KOPT-K1 (cell line): ENCODE measurements around the gene UQCC3.
A peak's percentile ranks its signal among the peaks of the same experiment; 100 is the strongest.
"Not testable (repeated sequence)": the region's sequence is repeated elsewhere in the genome, so short reads cannot be mapped to it uniquely, and the experiment has no call there.

Experiments
- H3K27ac ChIP-seq: fragments of 200-600 bp; sonication (generic); 2 replicates; pipeline ENCODE4 v1.5.1; 2016; ENCODE audit warnings: antibody characterized with exemption, mild to moderate bottlenecking, low read depth, low read length; ENCODE audit not compliant: poor library complexity, severe bottlenecking
- H3K36me3 ChIP-seq: fragments of 200-600 bp; sonication (generic); 2 replicates; pipeline ENCODE4 v1.5.1; 2017; ENCODE audit warnings: antibody characterized with exemption, mild to moderate bottlenecking, low read length, moderate library complexity; ENCODE audit not compliant: insufficient read depth
- H3K9me3 ChIP-seq: fragments of 200-600 bp; sonication (generic); 2 replicates; pipeline ENCODE4 v1.5.1; 2017; ENCODE audit warnings: antibody characterized with exemption, low read length, mild to moderate bottlenecking; ENCODE audit not compliant: insufficient read depth, poor library complexity, severe bottlenecking

The UQCC3 gene

DNA sequence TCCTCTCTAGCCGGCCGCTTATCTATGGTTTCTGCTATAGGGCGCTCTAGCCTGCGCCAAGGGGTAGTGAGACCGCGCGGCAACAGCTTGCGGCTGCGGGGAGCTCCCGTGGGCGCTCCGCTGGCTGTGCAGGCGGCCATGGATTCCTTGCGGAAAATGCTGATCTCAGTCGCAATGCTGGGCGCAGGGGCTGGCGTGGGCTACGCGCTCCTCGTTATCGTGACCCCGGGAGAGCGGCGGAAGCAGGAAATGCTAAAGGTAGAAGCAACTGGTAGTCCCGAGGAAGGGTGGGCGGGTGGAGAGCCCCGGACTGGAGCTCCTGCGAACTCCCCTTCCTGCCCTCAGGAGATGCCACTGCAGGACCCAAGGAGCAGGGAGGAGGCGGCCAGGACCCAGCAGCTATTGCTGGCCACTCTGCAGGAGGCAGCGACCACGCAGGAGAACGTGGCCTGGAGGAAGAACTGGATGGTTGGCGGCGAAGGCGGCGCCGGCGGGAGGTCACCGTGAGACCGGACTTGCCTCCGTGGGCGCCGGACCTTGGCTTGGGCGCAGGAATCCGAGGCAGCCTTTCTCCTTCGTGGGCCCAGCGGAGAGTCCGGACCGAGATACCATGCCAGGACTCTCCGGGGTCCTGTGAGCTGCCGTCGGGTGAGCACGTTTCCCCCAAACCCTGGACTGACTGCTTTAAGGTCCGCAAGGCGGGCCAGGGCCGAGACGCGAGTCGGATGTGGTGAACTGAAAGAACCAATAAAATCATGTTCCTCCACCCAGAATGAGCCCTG lies at the start of gene UQCC3, which contains the start of gene LBHD1:
UQCC3 (plus strand) TSS at position 66 of the 782 bp plus-strand sequence; CDS start at position 139, 73 bp downstream.
LBHD1 (minus strand) TSS at position 660 of the 782 bp plus-strand sequence. CDS start 2,236 bp downstream, outside the sequence.
- Histone ChIP-seq H3K36me3 (peaks cover 58% of the 10 kb centered on the region), H3K27ac (peak within 1 kb of the TSS; percentile 93), H3K9me3 (no peaks in the 10 kb centered on the region)

DNA sequence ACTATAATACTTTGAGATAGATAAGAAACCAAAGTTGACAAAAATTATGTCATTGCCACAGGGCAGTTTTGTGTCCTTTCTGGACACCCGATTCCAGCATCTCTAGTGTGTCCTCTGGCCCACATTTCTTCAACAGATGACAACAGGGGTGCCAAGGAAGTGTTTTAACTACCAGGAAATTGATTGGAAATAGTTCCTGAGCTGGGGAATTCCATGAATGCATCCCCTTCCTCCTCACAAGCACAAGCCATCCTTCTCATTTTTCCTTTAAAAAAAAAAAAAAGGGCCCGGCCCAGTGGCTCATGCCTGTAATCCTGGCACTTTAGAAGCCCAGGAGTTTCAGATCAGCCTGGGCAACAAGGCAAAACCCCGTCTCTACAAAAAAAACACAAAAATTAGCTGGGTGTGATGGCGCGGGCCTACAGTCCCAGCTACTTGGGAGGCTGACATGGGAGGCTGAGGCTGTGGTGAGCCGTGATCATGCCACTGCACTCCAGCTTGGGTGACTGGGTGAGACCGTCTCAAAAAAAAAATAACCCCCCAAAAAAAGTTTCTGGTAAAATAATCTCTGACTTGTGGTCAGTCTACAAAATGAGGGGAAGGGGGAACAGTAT lies 48.9 kb upstream of the UQCC3 start:
- Histone ChIP-seq H3K9me3 (no peaks in the 10 kb centered on the region), H3K36me3 (peaks cover 42% of the 10 kb centered on the region), H3K27ac (peak overlapping the region; percentile 86)

- H3K36me3 ChIP-seq = peaks cover 86% of the 10 kb centered on the region
Measured at GRCh38 chr11:62627713-62628112, 43.8 kb upstream of the UQCC3 start.

GRCh38 chr11:62632492-62632891 lies 39.0 kb upstream of the UQCC3 start:
- H3K36me3 ChIP-seq = peaks cover 99% of the 10 kb centered on the region

More at GRCh38 chr11:62627713-62628112, 43.8 kb upstream of the UQCC3 start:
- Histone ChIP-seq H3K9me3 (no peaks in the 10 kb centered on the region), H3K27ac (no peak overlapping the region)

GRCh38 chr11:62644220-62644619 lies 27.3 kb upstream of the UQCC3 start:
- no peaks in the 10 kb centered on the region for H3K9me3 ChIP-seq
- peaks cover 55% of the 10 kb centered on the region for H3K36me3 ChIP-seq
- no peak overlapping the region for H3K27ac ChIP-seq

More at GRCh38 chr11:62632492-62632891, 39.0 kb upstream of the UQCC3 start:
- Histone ChIP-seq H3K27ac (no peak overlapping the region), H3K9me3 (no peaks in the 10 kb centered on the region)

DNA sequence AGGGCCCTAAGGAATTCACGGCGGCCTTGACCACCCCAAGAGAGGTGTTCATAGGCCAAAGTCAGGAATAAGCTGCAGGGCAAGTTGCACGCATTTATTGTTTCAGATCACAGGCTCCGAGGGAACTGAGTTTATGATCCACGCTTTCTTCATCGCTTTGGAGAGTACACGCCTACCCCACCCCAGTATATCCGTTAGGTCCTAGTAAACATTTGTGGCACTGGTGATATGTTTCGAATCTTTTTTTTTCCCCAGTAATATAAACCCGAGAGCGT lies 25.9 kb upstream of the UQCC3 start:
- Histone ChIP-seq H3K27ac (peak overlapping the region; percentile 92), H3K9me3 (no peaks in the 10 kb centered on the region), H3K36me3 (peaks cover 55% of the 10 kb centered on the region)

- no peaks in the 10 kb centered on the region for H3K9me3 ChIP-seq
- peaks cover 55% of the 10 kb centered on the region for H3K36me3 ChIP-seq
- H3K27ac ChIP-seq = peak within 1 kb of the TSS; percentile 92
Measured at GRCh38 chr11:62645946-62646824, 25.3 kb upstream of the UQCC3 start, which contains the start of gene GANAB. Gene GANAB (minus strand): TSS chr11:62646613. CDS start chr11:62646599, 14 bp downstream.

GRCh38 chr11:62646825-62647608 lies 24.5 kb upstream of the UQCC3 start:
- peaks cover 55% of the 10 kb centered on the region for H3K36me3 ChIP-seq
- no peaks in the 10 kb centered on the region for H3K9me3 ChIP-seq
- peak overlapping the region; percentile 92 for H3K27ac ChIP-seq

DNA sequence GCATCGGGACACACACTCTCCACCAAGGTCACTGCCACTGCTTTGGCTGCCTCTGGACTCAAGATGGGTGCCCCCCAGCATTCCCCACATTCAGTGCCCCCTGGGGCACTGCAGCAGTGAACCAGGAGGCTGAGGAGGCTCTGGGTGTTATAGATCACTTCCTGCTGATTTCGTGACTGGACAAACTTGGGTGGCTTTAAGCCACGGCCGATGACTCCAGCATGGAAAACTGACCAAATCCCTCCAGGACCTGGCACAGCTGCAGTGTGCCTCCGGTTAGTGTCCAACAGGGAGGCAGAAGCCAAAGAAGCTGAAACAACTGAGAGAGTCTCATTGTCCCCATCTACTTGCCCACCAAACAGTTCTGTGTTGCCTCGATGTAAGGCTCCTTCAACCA lies 23.9 kb upstream of the UQCC3 start:
- H3K9me3 ChIP-seq = no peaks in the 10 kb centered on the region
- H3K27ac ChIP-seq = no peak overlapping the region
- H3K36me3 ChIP-seq = peaks cover 53% of the 10 kb centered on the region

- no peaks in the 10 kb centered on the region for H3K9me3 ChIP-seq
- peaks cover 45% of the 10 kb centered on the region for H3K36me3 ChIP-seq
- no peak overlapping the region for H3K27ac ChIP-seq
Measured at GRCh38 chr11:62648185-62648966, 23.1 kb upstream of the UQCC3 start.

GRCh38 chr11:62648967-62649364 lies 22.5 kb upstream of the UQCC3 start:
- peaks cover 39% of the 10 kb centered on the region for H3K36me3 ChIP-seq
- no peak overlapping the region for H3K27ac ChIP-seq
- H3K9me3 ChIP-seq = no peaks in the 10 kb centered on the region

GRCh38 chr11:62649486-62649885 lies 22.0 kb upstream of the UQCC3 start:
- Histone ChIP-seq H3K9me3 (no peaks in the 10 kb centered on the region), H3K36me3 (peaks cover 34% of the 10 kb centered on the region), H3K27ac (no peak overlapping the region)

- peaks cover 27% of the 10 kb centered on the region for H3K36me3 ChIP-seq
- not testable (repeated sequence) for H3K9me3 ChIP-seq, H3K27ac ChIP-seq
Measured at GRCh38 chr11:62650283-62650682, 21.2 kb upstream of the UQCC3 start.
